Fibroblast of lung (primary cell): ENCODE data around the gene NPFFR1. TPM values are rescaled to one million over a fixed set of nuclear protein-coding genes. Genes with fewer than 3 reads are reported as not detected.

ENCODE experiments used
- DNase-seq, 2 donors: peaks; one replicate each; pipeline versions ENCODE4 v3.0.0 to v3.0.0-alpha.2; 2010; ENCODE audit warnings: low read depth in 2 of 2
- H2AFZ ChIP-seq: 2 replicates; pipeline ENCODE4 v1.5.1; 2012; ENCODE audit warnings: low read length, control low read depth, inconsistent platforms
- H3K27ac ChIP-seq: 2 replicates; pipeline ENCODE4 v1.5.1; 2011; ENCODE audit warnings: low read length, control low read depth; ENCODE audit not compliant: insufficient read depth
- H3K27me3 ChIP-seq: 2 replicates; pipeline ENCODE4 v1.5.1; 2011; ENCODE audit warnings: mild to moderate bottlenecking, low read length; ENCODE audit not compliant: control insufficient read depth, insufficient read depth
- H3K36me3 ChIP-seq: 2 replicates; pipeline ENCODE4 v1.5.1; 2011; ENCODE audit warnings: low read length; ENCODE audit not compliant: control insufficient read depth, insufficient read depth
- H3K4me1 ChIP-seq: 2 replicates; pipeline ENCODE4 v1.5.1; 2011; ENCODE audit warnings: low read length; ENCODE audit not compliant: control insufficient read depth, insufficient read depth; ENCODE audit errors: extremely low read depth
- H3K4me2 ChIP-seq: 2 replicates; pipeline ENCODE4 v1.5.1; 2011; ENCODE audit warnings: low read length, control low read depth; ENCODE audit not compliant: insufficient read depth; ENCODE audit errors: extremely low read depth
- H3K4me3 ChIP-seq, 4 experiments: fragments of 200-600 bp in 1 of 4; sonication (generic) in 1 of 4; replicated peaks in 1 of 4; 2 replicates each; pipeline ENCODE4 v1.5.1; 2011 to 2016; ENCODE audit warnings: low read length in 4 of 4, low read depth in 3 of 4, mild to moderate bottlenecking in 3 of 4, control low read depth in 2 of 4, inconsistent platforms in 1 of 4, mixed read lengths in 1 of 4; ENCODE audit not compliant: insufficient read depth in 1 of 4; ENCODE audit errors: control extremely low read depth in 1 of 4
- H3K79me2 ChIP-seq: 2 replicates; pipeline ENCODE4 v1.5.1; 2012; ENCODE audit warnings: mild to moderate bottlenecking, low read length, inconsistent platforms; ENCODE audit not compliant: control insufficient read depth, insufficient read depth
- H3K9ac ChIP-seq: 2 replicates; pipeline ENCODE4 v1.5.1; 2011; ENCODE audit warnings: mild to moderate bottlenecking, low read length, control low read depth; ENCODE audit not compliant: insufficient read depth
- H3K9me3 ChIP-seq: 2 replicates; pipeline ENCODE4 v1.5.1; 2012; ENCODE audit warnings: low read depth, low read length; ENCODE audit not compliant: control insufficient read depth, insufficient read depth
- H4K20me1 ChIP-seq: 2 replicates; pipeline ENCODE4 v1.5.1; 2011; ENCODE audit warnings: low read length; ENCODE audit not compliant: control insufficient read depth, insufficient read depth; ENCODE audit errors: extremely low read depth
- CTCF ChIP-seq, 2 donors: IDR thresholded peaks in 1 of 2; conservative IDR thresholded peaks in 1 of 2; 1 replicate in 1 of 2; 2 replicates in 1 of 2; pipeline ENCODE4 v1.5.1; 2011 to 2012; ENCODE audit warnings: low read length in 2 of 2, control low read depth in 1 of 2, inconsistent platforms in 1 of 2, low read depth in 1 of 2, mild to moderate bottlenecking in 1 of 2
- EZH2 ChIP-seq: IDR thresholded peaks from 2 replicates; pipeline ENCODE4 v1.5.1; 2012; ENCODE audit warnings: low read length, control low read depth, mild to moderate bottlenecking; ENCODE audit errors: missing control alignments
- polyA plus RNA-seq, 2 donors: library from polyadenylated mRNA; depleted of rRNA in 1 of 2; stranded (reverse) in 1 of 2; unstranded in 1 of 2; fragments of >200 nt; gene quantifications; 2 replicates each; pipeline ENCODE4 v1.2.1, GENCODE V29; 2011 to 2012; ENCODE audit warnings: missing spikeins in 1 of 2
- total RNA-seq: library from RNA; depleted of rRNA; stranded (reverse); fragments of >200 nt; gene quantifications from 2 replicates; pipeline ENCODE4 v1.2.1, GENCODE V29; 2014

The NPFFR1 gene
- total and polyA plus RNA-seq, 2 donors (not counting 1 experiment from before 2014, with no cell fraction given), result not detected

DNA sequence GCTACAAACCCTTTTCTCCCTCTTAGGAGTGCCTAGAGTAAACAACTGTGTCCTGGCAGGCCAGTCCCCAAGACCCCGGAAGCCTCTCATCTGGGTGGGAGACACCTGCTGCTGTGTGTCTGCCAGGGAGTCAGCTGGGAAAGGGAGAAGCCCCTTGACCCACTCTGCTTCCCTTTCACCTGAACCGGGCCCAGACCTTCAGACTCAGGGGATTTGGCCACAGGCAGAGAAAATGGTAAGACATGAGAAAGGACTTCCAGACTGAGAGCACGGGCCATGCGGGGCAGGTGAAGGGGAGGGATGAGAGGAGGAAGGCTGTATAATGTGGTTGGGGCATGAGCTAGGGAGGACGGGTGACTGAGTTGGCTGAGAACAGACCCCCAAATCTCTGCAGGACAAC is 36.0 kb upstream of the NPFFR1 start:
- Histone ChIP-seq H3K9me3 (no peaks in the 10 kb centered on the region), H3K36me3 (no peaks in the 10 kb centered on the region), H4K20me1 (no peaks in the 10 kb centered on the region), H3K27me3 (no peaks in the 10 kb centered on the region), H3K4me3 (no peak overlapping the region), H3K79me2 (no peaks in the 10 kb centered on the region), H3K4me1 (no peaks in the 10 kb centered on the region), H3K4me2 (no peak overlapping the region), H3K9ac (no peak overlapping the region), H3K27ac (no peak overlapping the region), H2AFZ (no peak overlapping the region)
- TF ChIP-seq CTCF (conservative IDR thresholded peaks at IDR 0.05 in 1 of 2, IDR thresholded peaks at IDR 0.05 in 1 of 2; ENCODE audit: low read depth in 1 of 2, low read length in 2 of 2) (no peak), EZH2 (no peak)
- no peak for DNase-seq

DNA sequence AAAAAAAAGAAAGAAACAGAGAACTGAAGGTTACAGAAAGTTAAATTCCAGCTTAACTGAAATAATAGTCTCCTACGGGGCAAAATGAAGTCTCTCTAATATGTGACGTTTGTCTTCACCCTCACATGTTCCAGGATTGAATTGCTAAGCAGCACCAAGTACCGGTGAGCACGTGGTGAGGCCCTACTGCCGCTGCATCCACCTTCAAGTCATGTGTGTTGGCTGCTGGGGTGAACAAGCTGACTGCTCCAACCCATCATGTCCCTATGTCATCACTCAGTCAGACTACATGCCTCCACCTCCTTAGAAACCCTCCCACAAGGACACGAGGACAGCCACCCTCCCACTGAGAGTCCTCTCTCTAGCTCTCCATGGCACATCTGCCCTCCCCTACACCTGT is 35.4 kb upstream of the NPFFR1 start:
- Histone ChIP-seq H3K4me1 (no peaks in the 10 kb centered on the region), H3K9me3 (no peaks in the 10 kb centered on the region), H3K4me3 (no peak overlapping the region), H3K9ac (no peak overlapping the region), H3K4me2 (no peak overlapping the region), H3K27me3 (no peaks in the 10 kb centered on the region), H2AFZ (no peak overlapping the region), H3K27ac (no peak overlapping the region), H3K79me2 (no peaks in the 10 kb centered on the region), H3K36me3 (no peaks in the 10 kb centered on the region), H4K20me1 (no peaks in the 10 kb centered on the region)
- TF ChIP-seq EZH2, result no peak
- TF ChIP-seq CTCF (conservative IDR thresholded peaks at IDR 0.05 in 1 of 2, IDR thresholded peaks at IDR 0.05 in 1 of 2; ENCODE audit: low read depth in 1 of 2, low read length in 2 of 2), result no peak
- DNase-seq, result no peak

- TF ChIP-seq CTCF (conservative IDR thresholded peaks at IDR 0.05 in 1 of 2, IDR thresholded peaks at IDR 0.05 in 1 of 2; ENCODE audit: low read depth in 1 of 2, low read length in 2 of 2), result no peak
- TF ChIP-seq EZH2, result no peak
- Histone ChIP-seq H3K4me2 (no peak overlapping the region), H3K9ac (no peak overlapping the region), H3K27me3 (no peaks in the 10 kb centered on the region), H3K27ac (no peak overlapping the region), H4K20me1 (no peaks in the 10 kb centered on the region), H2AFZ (no peak overlapping the region), H3K79me2 (no peaks in the 10 kb centered on the region), H3K36me3 (no peaks in the 10 kb centered on the region), H3K9me3 (no peaks in the 10 kb centered on the region), H3K4me3 (no peak overlapping the region), H3K4me1 (no peaks in the 10 kb centered on the region)
- DNase-seq, result no peak
These were observed 34.1 kb upstream of the NPFFR1 start for GRCh38 chr10:70317943-70318318.
